CD4-positive, alpha-beta T cell treated with Interleukin-15 for 4 hours (primary cell): Measurements from ENCODE around the gene NKD1.

Experiments
- DNase-seq: peaks from one replicate; pipeline ENCODE4 v3.0.0-alpha.2; 2020; ENCODE audit warnings: low spot score

NKD1 gene

DNA sequence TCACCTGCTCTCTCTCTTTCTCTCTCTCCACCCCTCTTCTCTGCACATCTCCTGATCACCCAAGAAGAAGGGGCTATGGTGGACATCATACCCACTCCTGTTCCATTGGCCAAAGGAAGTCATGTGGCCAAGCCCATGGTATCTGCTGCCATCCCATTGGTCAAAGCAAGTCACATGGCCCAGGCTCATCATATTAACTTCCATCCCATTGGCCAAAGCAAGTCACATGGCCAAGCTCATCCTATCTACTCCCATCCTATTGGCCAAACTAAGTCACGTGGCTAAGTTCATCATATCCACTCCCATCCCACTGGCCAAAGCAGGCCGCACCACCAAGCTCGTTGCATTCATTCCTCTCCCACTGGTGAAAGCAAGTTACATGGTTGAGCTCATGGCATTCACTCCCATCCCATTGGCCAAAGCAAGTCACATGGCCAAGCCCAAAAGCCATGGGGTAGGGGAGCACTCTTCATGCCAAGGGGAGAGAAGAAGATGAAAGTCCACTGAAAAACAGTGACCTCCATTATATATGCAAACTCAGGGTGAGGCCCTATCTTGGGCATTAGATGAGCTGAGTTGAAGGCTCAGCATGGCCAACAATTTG lies 103.7 kb downstream of the NKD1 start:
- DNase-seq: no peak

DNA sequence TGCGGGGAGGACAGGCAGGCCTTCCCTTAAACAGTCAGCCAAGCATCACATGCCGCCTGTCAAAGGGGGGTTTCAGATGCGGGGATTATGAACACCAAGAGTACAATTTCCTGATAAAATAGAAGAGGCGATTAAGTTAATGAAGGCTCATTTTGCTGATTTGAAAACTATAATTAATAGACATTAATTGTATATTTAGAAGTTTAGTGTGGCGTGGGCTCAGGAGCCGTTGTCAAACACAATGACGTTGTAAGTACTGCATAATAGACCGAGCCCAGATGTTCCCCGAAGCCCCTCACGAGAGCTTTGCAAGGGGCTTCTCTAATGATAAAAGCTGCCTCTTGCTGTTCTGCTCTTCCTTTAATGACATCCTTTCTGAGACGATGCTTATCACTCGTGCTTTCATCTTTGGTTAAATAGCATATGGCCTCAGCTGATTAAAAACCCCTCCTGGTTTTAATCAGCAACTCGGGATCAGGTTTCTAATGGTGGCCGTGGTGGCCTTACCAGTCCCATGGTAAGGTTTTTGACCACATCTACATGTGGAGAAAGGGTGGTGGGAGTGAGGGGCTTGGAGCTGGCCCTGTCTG lies 104.7 kb downstream of the NKD1 start:
- no peak for DNase-seq

- DNase-seq: no peak
Measured at GRCh38 chr16:50653633-50654519, 105.7 kb downstream of the NKD1 start.

GRCh38 chr16:50655558-50656055 lies 107.4 kb downstream of the NKD1 start:
- no peak for DNase-seq

GRCh38 chr16:50657241-50657640 lies 109.0 kb downstream of the NKD1 start:
- DNase-seq: no peak

DNA sequence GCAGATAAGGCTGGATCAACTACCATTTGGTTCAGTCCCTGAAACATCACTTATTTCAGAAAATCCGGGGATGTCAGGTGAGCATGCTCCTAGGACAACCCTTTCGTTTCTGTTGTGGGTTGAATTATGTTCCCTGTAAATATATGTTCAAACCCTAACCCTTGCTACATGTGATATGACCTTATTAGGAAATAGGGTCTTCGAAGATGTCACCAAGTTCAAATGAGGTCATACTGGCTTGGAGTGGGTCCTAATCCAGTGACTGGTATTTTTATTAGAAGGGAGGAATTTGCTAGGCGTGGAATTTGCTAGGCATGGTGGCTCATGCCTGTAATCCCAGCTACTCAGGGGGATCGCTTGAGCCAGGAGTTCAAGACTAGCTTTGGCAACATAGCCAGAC lies 111.6 kb downstream of the NKD1 start:
- no peak for DNase-seq

GRCh38 chr16:50662306-50662940 lies 114.2 kb downstream of the NKD1 start:
- DNase-seq: no peak

DNA sequence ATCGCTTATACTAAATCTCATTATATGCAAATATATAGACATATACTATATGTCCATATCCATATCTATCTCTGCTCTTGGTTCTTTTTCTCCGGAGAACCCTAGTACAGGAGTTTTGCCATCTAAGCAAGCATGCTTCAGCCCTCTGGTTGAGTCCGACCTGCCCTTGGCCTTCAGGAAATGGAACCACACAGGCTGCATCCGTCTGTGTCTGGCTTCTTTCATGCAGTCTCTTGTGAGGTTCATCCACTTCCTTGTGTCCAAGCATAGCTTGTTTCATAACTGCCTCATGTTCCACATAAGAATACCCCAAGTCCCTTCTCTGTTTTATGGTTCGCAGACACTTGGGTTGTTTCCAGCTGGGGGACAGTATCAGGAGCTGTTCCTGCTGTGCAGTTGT lies 116.1 kb downstream of the NKD1 start:
- DNase-seq: no peak

- peak; percentile 86 for DNase-seq
Measured at GRCh38 chr16:50665128-50665878, 117.1 kb downstream of the NKD1 start.

DNA sequence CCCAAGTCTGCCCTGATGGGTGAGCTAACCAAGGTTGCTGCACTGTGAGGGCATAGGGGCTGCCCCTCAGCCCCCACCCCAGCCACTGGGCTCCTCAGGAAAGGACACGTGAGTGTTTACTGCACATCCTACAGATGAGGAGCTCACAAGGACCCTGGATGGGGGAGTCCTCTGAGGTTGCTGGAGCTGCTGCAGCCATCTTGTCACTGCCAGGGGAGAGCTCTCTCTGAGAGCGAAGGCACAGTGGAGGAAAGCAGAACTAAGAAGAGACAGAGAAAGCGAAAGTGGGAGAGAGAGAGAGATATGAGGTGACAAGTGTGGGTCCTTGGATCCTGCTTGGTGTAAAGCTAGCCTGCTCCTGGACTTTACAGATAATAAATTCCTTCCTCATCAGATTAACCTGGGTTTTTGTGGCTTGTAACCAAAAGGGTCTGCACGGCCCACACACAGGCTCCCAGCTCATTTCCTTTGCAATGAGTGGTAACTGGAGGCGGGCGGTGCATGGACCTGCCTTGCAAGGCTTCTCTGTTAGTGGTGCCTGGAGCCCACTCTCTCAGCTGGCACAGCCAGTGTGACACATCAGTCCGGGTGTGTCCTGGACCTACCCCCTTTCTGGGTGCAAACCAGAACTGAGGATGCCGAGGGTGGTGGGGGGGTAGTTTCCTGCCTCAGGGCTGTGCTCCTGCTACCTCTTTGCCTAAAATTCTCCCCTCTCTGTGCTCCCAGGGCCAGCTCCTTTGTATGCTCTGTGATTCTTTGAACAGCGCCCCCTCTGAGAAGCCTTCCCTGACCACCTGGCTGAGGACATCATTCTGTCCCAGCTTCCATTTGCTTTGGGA lies 118.7 kb downstream of the NKD1 start:
- peak; percentile 55 for DNase-seq

DNA sequence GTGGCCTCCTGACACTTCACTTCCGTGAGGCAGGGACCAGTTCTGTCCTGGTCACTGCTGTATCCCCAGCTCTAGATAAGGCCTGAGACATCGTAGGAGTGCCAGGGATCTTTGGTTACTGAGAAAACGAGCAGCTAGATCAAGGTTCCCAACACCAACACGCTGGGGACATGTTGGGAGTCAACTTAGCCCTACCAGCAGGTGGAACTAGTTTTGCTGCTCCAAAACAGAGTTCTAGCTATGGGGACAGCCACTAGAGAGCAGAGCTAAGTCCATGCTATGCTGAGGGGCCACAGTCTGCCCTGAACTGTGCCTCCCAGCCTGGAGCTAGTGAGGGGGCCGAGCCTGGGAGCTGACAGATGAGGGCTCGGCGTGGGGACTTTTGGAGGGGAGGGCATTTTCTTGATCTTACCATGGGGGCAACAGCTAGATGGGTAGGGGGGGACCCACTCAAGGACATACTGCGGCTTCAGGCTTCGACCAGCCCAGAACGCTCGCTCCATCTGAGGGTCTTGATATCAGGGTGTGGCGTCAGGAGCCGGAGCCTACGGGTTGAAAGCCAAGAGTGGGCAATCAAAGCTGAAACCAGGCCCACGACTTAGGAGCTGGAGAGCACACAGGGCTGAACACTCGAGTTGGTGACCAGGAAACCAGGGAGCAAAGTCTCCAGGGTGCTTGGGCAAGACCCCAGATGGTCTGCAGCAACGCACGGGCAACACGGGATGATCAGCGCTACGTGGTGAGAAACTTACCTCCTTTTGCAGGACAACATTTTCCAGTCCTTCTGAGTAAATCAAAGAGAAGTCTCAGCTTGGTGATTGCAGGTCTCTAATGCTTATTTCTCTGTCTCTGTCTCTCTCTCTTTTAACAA lies 119.5 kb downstream of the NKD1 start:
- peak; percentile 26 for DNase-seq

DNA sequence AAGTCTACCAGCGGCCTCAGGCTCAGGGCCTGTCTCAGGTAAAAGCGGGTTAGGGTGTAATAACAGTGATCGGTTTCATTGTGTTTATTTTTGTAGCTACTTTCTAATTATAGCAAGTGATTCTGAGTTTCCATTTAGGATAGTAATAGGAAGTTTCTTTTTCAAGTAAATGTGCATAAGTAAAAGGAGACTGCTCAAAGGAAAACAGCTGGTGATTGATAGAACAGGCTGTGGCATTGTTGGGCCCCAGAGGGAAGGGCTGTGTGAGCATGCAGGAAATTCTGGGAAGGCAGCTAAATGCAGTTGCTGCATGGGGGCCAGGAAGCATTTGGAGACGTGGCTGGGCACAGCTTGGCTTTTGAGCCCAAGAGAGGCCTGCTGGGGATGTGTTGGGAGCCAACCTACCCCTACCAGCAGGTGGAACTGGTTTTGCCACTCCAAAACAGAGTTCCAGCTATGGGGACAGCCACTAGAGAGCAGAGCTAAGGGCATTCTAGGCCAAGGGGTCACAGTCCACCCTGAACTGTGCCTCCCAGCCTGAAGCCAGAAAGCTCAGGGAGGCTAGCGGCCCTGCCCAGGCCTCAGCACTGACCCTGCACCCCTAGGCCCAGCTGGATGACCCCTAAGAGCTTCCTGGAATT lies 120.3 kb downstream of the NKD1 start:
- DNase-seq: no peak

DNA sequence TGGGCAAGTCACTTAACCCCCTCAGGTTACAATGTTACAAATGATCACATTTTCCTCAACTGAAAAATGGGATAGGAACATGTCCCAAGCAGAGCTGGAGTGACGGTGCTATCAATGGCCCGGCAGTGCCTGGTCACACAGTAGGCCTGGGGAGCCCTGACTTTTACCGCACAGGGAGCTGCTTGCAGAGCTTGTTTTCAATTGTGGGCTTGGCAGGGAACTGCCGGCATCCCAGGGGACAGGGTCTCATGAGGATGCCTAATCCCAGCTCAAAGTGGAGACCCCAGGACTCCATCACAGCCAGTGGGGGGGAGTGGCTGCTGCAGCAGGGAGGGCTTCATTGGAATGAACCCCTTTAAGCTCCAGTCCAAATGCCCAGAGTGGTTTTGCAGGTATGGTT lies 121.5 kb downstream of the NKD1 start:
- DNase-seq: no peak

- no peak for DNase-seq
Measured at GRCh38 chr16:50670476-50670875, 122.3 kb downstream of the NKD1 start.

- DNase-seq: peak; percentile 62
Measured at GRCh38 chr16:50671644-50672260, 123.6 kb downstream of the NKD1 start.

DNA sequence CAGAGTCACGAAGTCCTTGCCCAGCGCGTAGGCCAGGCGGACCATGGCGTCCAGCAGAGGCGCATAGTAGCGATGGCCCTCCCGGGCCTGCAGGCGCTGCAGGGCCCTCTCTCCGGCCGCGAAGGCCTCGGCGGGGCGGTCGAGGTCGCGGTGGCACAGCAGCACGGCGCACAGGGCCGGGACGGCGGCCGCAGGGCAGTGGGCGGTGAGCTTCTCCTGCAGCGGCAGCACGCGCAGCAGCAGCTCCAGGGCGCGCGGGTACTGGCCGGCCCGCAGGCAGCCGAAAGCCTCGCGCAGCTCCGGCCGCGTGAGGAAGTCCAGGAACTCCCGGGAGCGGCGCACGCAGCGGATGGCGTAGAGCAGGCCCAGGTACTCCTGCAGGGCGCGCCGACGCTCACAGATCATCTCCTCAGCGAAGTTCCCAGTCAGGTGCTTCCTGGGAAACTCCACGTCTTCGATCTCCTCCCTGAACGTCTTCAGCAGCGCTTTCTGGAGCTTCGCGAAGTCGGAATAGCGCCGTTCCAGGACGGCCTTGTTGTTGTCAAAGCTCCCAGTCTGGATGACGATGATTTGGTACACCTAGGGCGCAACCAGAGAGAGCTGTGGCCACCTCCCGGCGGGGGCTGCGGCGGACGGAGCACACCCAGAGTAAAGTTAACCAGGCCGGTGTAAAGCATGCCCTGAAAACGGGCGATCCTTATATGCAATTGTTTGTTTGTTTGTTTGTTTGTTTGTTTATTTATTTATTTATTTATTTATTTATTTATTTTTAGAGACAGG lies 125.5 kb downstream of the NKD1 start:
- DNase-seq: no peak

GRCh38 chr16:50674831-50675230 lies 126.6 kb downstream of the NKD1 start:
- DNase-seq: no peak
